ENCODE results near the gene FIBCD1. TPM values are rescaled to one million over a fixed set of nuclear protein-coding genes. Genes with fewer than 3 reads are reported as not detected.
"Not testable (repeated sequence)": the region's sequence is repeated elsewhere in the genome, so short reads cannot be mapped to it uniquely, and the experiment has no call there.

Gene FIBCD1
- total RNA-seq, 4 donors from 2014 or later: 1.4 to 1.7 TPM; not detected in 2

GRCh38 chr9:130913599-130914416 lies 25.2 kb downstream of the FIBCD1 start:
- WGBS, 2 donors (ENCODE audit: low coverage in 1 of 2): 60 to 100% methylated on average over 1 to 2 of the region's 23 CpGs
- Histone ChIP-seq H3K4me3 (peak overlapping the region in 1 of 2 donors; percentile 33), H3K27ac (peak overlapping the region in 2 of 4 donors; percentile 12 to 51), H3K36me3 (no peaks in the 10 kb centered on the region), H3K27me3 (peaks cover 6% of the 10 kb centered on the region), H3K4me1 (peaks cover 0 to 18% (median 0%) of the 10 kb centered on the region in 3 donors), H3K9me3 (no peaks in the 10 kb centered on the region)
- TF ChIP-seq, protein P1, sequence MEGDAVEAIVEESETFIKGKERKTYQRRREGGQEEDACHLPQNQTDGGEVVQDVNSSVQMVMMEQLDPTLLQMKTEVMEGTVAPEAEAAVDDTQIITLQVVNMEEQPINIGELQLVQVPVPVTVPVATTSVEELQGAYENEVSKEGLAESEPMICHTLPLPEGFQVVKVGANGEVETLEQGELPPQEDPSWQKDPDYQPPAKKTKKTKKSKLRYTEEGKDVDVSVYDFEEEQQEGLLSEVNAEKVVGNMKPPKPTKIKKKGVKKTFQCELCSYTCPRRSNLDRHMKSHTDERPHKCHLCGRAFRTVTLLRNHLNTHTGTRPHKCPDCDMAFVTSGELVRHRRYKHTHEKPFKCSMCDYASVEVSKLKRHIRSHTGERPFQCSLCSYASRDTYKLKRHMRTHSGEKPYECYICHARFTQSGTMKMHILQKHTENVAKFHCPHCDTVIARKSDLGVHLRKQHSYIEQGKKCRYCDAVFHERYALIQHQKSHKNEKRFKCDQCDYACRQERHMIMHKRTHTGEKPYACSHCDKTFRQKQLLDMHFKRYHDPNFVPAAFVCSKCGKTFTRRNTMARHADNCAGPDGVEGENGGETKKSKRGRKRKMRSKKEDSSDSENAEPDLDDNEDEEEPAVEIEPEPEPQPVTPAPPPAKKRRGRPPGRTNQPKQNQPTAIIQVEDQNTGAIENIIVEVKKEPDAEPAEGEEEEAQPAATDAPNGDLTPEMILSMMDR (IDR thresholded peaks at IDR 0.05): no peak
- TF ChIP-seq EP300 (IDR thresholded peaks at IDR 0.05) (no peak), POLR2A (IDR thresholded peaks at IDR 0.05) (no peak), POLR2AphosphoS5 (IDR thresholded peaks at IDR 0.05) (no peak)
- no peak for ATAC-seq

DNA sequence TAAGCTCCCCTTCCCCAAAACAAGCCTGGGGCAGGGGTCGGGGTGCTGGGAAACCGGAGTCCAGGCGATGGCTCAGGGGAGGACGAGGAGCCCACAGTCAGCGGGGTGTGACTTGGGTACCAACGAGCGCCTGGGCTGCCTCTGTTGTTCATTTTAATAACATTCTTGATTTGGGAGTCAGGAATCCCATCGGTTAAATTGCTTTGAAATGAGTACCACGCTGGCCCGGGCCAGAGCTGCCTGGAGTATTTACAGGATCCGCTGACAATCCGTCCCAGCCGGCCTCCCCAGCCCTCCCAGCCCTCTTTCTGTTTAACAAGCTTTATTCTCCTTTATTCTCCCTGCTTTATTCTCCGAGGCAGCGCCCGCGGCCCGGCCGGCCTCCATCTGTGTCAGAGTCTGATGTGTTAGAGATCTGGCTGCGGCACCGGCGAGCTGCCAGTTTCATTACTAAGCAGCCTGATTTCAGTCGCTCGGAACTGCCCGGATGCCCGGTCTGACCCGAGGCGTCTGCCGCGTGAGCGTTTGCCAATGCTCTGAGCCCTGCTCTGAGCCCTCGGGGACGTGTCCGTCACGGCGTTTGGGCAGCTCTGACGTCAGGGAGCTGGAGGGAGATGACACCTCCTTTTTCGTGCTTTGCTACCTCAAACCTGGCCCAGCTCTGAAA lies 26.0 kb downstream of the FIBCD1 start:
- H3K36me3 ChIP-seq: no peaks in the 10 kb centered on the region
- H3K27me3 ChIP-seq: peaks cover 6% of the 10 kb centered on the region
- peak; percentile 51 for ATAC-seq
- 51% methylated on average over 15 of the region's 38 CpGs; no CpG with 5 or more reads in 1 of the 2 donors for WGBS, 2 donors (ENCODE audit: low coverage in 1 of 2)
- TF ChIP-seq POLR2AphosphoS5 (IDR thresholded peaks at IDR 0.05): no peak
- peak overlapping the region in 1 of 2 donors; percentile 33 for H3K4me3 ChIP-seq
- H3K9me3 ChIP-seq: no peaks in the 10 kb centered on the region
- peak overlapping the region in 2 of 4 donors; percentile 12 to 51 for H3K27ac ChIP-seq
- H3K4me1 ChIP-seq: peaks cover 0 to 16% (median 0%) of the 10 kb centered on the region in 3 donors

DNA sequence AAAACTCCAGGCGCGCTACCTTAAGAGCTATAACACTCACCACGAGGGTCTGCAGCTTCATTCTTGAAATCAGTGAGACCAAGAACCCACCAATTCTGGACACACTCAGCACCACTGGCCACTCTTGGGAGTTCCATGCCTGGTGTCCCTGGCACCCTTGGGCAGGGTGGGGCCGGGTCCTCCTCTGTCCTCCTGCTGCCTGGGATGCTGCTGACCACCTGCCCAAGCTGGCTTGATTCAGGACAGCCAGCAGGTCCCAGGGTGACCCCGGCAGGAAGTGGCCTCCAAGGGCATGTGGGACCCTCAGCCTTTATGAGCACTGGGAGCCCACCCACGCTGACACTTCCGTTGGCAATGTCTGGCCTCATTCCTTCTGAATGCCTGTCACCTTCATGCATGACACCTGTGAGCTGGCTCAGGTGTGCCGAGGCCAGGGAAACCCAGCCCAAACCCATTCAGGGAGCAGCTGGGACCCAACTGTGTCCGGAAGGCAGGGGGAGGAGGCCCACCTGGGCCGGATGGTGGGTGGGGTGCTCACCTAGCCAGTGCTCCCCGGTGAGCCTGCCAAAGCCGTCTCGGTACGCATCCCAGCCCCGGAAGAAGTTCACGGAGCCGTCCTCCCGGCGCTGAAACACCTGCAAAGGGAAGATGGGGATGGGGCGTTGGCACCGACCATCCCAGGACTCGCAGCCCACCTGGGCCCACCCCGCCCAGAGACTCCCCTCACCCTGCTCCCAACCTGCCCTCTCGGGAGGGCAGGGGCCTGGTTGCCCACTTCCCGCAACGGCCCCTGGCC lies 27.6 kb downstream of the FIBCD1 start:
- TF ChIP-seq, protein P1 (IDR thresholded peaks at IDR 0.05): no peak
- TF ChIP-seq EP300 (IDR thresholded peaks at IDR 0.05) (no peak), POLR2A (IDR thresholded peaks at IDR 0.05) (no peak), POLR2AphosphoS5 (IDR thresholded peaks at IDR 0.05) (no peak)
- Histone ChIP-seq H3K27ac (no peak overlapping the region), H3K27me3 (peaks cover 10% of the 10 kb centered on the region), H3K36me3 (no peaks in the 10 kb centered on the region), H3K4me3 (no peak overlapping the region), H3K4me1 (peaks cover 0 to 16% (median 0%) of the 10 kb centered on the region in 3 donors), H3K9me3 (no peaks in the 10 kb centered on the region)
- WGBS, 2 donors (ENCODE audit: low coverage in 1 of 2): 80% methylated on average over 1 of the region's 26 CpGs; no CpG with 5 or more reads in 1 of the 2 donors
- no peak for ATAC-seq

- Histone ChIP-seq H3K4me1 (peaks cover 0 to 16% (median 0%) of the 10 kb centered on the region in 3 donors), H3K27me3 (peaks cover 16% of the 10 kb centered on the region)
- H3K4me3 ChIP-seq, H3K36me3 ChIP-seq, H3K27ac ChIP-seq, H3K9me3 ChIP-seq, ATAC-seq: not testable (repeated sequence)
- 40% methylated on average over 1 of the region's 1 CpG; no CpG with 5 or more reads in 1 of the 2 donors for WGBS, 2 donors (ENCODE audit: low coverage in 1 of 2)
Observed at GRCh38 chr9:130910670-130911069, 28.4 kb downstream of the FIBCD1 start.

GRCh38 chr9:130910041-130910440 lies 29.0 kb downstream of the FIBCD1 start:
- not testable (repeated sequence) for H3K4me3 ChIP-seq, ATAC-seq, H3K9me3 ChIP-seq, H3K36me3 ChIP-seq, H3K27ac ChIP-seq
- H3K4me1 ChIP-seq: peaks cover 0 to 16% (median 0%) of the 10 kb centered on the region in 3 donors
- no CpG with 5 or more reads among the region's 27 CpGs for WGBS, 2 donors (ENCODE audit: low coverage in 1 of 2)
- peaks cover 22% of the 10 kb centered on the region for H3K27me3 ChIP-seq

GRCh38 chr9:130908878-130909355 lies 30.1 kb downstream of the FIBCD1 start:
- Histone ChIP-seq H3K36me3 (no peaks in the 10 kb centered on the region), H3K4me3 (no peak overlapping the region), H3K9me3 (no peaks in the 10 kb centered on the region), H3K27ac (no peak overlapping the region), H3K4me1 (peaks cover 0 to 15% (median 0%) of the 10 kb centered on the region in 3 donors), H3K27me3 (peaks cover 30% of the 10 kb centered on the region)
- no peak for TF ChIP-seq EP300 (IDR thresholded peaks at IDR 0.05)
- no peak for TF ChIP-seq POLR2A (IDR thresholded peaks at IDR 0.05)
- TF ChIP-seq, protein P1 (IDR thresholded peaks at IDR 0.05): no peak
- no peak for TF ChIP-seq POLR2AphosphoS5 (IDR thresholded peaks at IDR 0.05)
- WGBS, 2 donors (ENCODE audit: low coverage in 1 of 2): 40% methylated on average over 1 of the region's 19 CpGs; no CpG with 5 or more reads in 1 of the 2 donors
- no peak for ATAC-seq
